Measurements from ENCODE around the gene THTPA.
A peak's percentile ranks its signal among the peaks of the same experiment; 100 is the strongest.

The THTPA gene

GRCh38 chr14:23555882-23556699 is at the start of gene THTPA:
THTPA (plus strand) TSS chr14:23556271; CDS start chr14:23556758, 487 bp downstream.
- DNase-seq = peak; percentile 91

- no peak for DNase-seq
These were observed 43.9 kb upstream of the THTPA start for GRCh38 chr14:23512156-23512555.

- DNase-seq = no peak
These were observed 42.9 kb upstream of the THTPA start for GRCh38 chr14:23513005-23513817.

GRCh38 chr14:23513818-23514643 is 42.0 kb upstream of the THTPA start:
- DNase-seq = no peak

- DNase-seq = no peak
These were observed 41.5 kb upstream of the THTPA start for GRCh38 chr14:23514644-23514957.

- no peak for DNase-seq
These were observed 38.3 kb upstream of the THTPA start for GRCh38 chr14:23517650-23518326.

- no peak for DNase-seq
These were observed 37.4 kb upstream of the THTPA start for GRCh38 chr14:23518709-23519108.

- no peak for DNase-seq
These were observed 35.1 kb upstream of the THTPA start for GRCh38 chr14:23520899-23521533.

- no peak for DNase-seq
These were observed 34.1 kb upstream of the THTPA start for GRCh38 chr14:23521785-23522640.

GRCh38 chr14:23522643-23523198 is 33.4 kb upstream of the THTPA start:
- DNase-seq = no peak

GRCh38 chr14:23523229-23524016 is 32.6 kb upstream of the THTPA start:
- no peak for DNase-seq

- DNase-seq = no peak
These were observed 31.1 kb upstream of the THTPA start for GRCh38 chr14:23524954-23525353.

- DNase-seq = no peak
These were observed 30.5 kb upstream of the THTPA start for GRCh38 chr14:23525611-23526010.

- no peak for DNase-seq
These were observed 27.5 kb upstream of the THTPA start for GRCh38 chr14:23528555-23528954.

- DNase-seq = no peak
These were observed 27.1 kb upstream of the THTPA start for GRCh38 chr14:23529016-23529415.

GRCh38 chr14:23530375-23531055 is 25.6 kb upstream of the THTPA start:
- DNase-seq = no peak

- no peak for DNase-seq
These were observed 24.7 kb upstream of the THTPA start for GRCh38 chr14:23531391-23531790.

- no peak for DNase-seq
These were observed 23.4 kb upstream of the THTPA start for GRCh38 chr14:23532658-23533057.

- no peak for DNase-seq
These were observed 22.2 kb upstream of the THTPA start for GRCh38 chr14:23533652-23534435.
